OCI-LY3 (cell line): ENCODE results near the gene C17orf50.

Experiments used
- H2AFZ ChIP-seq: fragments of 200-600, 300-600 bp; shearing (Covaris generic); 2 replicates; pipeline ENCODE4 v1.6.0; 2014; ENCODE audit warnings: antibody characterized with exemption, low read depth, low read length
- H3K27ac ChIP-seq: fragments of 200-600, 300-600 bp; sonication (generic); 2 replicates; pipeline ENCODE4 v1.5.1; 2014; ENCODE audit warnings: mild to moderate bottlenecking, low read length, moderate library complexity, mixed read lengths
- H3K27me3 ChIP-seq: fragments of 200-600, 300-600 bp; sonication (generic); 2 replicates; pipeline ENCODE4 v1.6.1; 2014; ENCODE audit warnings: low read depth, low read length, mixed read lengths
- H3K36me3 ChIP-seq: fragments of 200-600, 300-600 bp; sonication (generic); replicated peaks from 2 replicates; pipeline ENCODE3; 2014; ENCODE audit warnings: low read depth, low read length, mixed read lengths
- H3K4me1 ChIP-seq: fragments of 300-600, 200-600 bp; sonication (generic); 2 replicates; pipeline ENCODE4 v1.6.1; 2014; ENCODE audit warnings: low read length, mixed read lengths
- H3K4me2 ChIP-seq: fragments of 200-600, 300-600 bp; sonication (generic); 2 replicates; pipeline ENCODE4 v1.6.1; 2014; ENCODE audit warnings: low read length, mixed read lengths
- H3K4me3 ChIP-seq: fragments of 300-600, 200-600 bp; sonication (generic); 2 replicates; pipeline ENCODE4 v1.5.1; 2014; ENCODE audit warnings: antibody characterized with exemption, mild to moderate bottlenecking, low read length, moderate library complexity
- H3K79me2 ChIP-seq: fragments of 300-600, 200-600 bp; shearing (Covaris generic); 2 replicates; pipeline ENCODE4 v1.6.1; 2014; ENCODE audit warnings: mild to moderate bottlenecking, low read length, mixed read lengths
- H3K9ac ChIP-seq: fragments of 300-600, 200-600 bp; shearing (Covaris generic); 2 replicates; pipeline ENCODE4 v1.6.0; 2014; ENCODE audit warnings: mild to moderate bottlenecking, low read length, moderate library complexity
- H3K9me3 ChIP-seq: fragments of 200-600, 300-600 bp; shearing (Covaris generic); 2 replicates; pipeline ENCODE4 v1.6.1; 2014; ENCODE audit warnings: low read length, mixed read lengths; ENCODE audit not compliant: insufficient read depth
- H4K20me1 ChIP-seq: fragments of 200-600, 300-600 bp; sonication (generic); 2 replicates; pipeline ENCODE4 v1.6.1; 2016; ENCODE audit warnings: low read length, mixed read lengths; ENCODE audit not compliant: insufficient read depth
- CTCF ChIP-seq: fragments of 200-600, 300-600 bp; sonication (generic); IDR thresholded peaks from 2 replicates; pipeline ENCODE4 v1.5.1; 2014; ENCODE audit warnings: antibody characterized with exemption, low read length, low read depth
- EZH2phosphoT487 ChIP-seq: fragments of 200-600 bp; shearing (Covaris generic); IDR thresholded peaks from 2 replicates; pipeline ENCODE4 v1.6.1; 2018; ENCODE audit warnings: antibody characterized with exemption, mixed run types, low read depth

Gene C17orf50

GRCh38 chr17:35760587-35760986 is at the start of gene C17orf50:
C17orf50 (plus strand) TSS chr17:35760887; CDS start chr17:35760942, 55 bp downstream.
- no peak within 1 kb of the TSS for H3K9ac ChIP-seq

GRCh38 chr17:35710950-35711349 is 49.7 kb upstream of the C17orf50 start:
- Histone ChIP-seq H3K36me3 (peaks cover 8% of the 10 kb centered on the region), H2AFZ (no peak overlapping the region), H3K9me3 (no peaks in the 10 kb centered on the region), H3K4me3 (no peak overlapping the region), H3K79me2 (no peaks in the 10 kb centered on the region), H3K27me3 (no peaks in the 10 kb centered on the region), H3K4me2 (no peak overlapping the region), H3K9ac (no peak overlapping the region), H3K27ac (no peak overlapping the region), H4K20me1 (no peaks in the 10 kb centered on the region), H3K4me1 (peaks cover 6% of the 10 kb centered on the region; the same call in 1 of the 2 replicates)
- no peak for TF ChIP-seq EZH2phosphoT487

More at GRCh38 chr17:35760587-35760986, at the start of gene C17orf50:
- Histone ChIP-seq H3K79me2 (no peaks in the 10 kb centered on the region), H3K9me3 (no peaks in the 10 kb centered on the region), H3K4me2 (no peak within 1 kb of the TSS), H2AFZ (no peak within 1 kb of the TSS), H3K27me3 (peaks cover 10% of the 10 kb centered on the region; the same call in 1 of the 2 replicates), H3K4me1 (peaks cover 18% of the 10 kb centered on the region), H3K4me3 (no peak within 1 kb of the TSS), H4K20me1 (no peaks in the 10 kb centered on the region), H3K36me3 (no peaks in the 10 kb centered on the region), H3K27ac (no peak within 1 kb of the TSS)
- no peak for TF ChIP-seq EZH2phosphoT487
- TF ChIP-seq CTCF: no peak

- peaks cover 4% of the 10 kb centered on the region; the same call in 1 of the 2 replicates for H4K20me1 ChIP-seq
- H3K36me3 ChIP-seq: peaks cover 8% of the 10 kb centered on the region
- no peak overlapping the region for H3K27ac ChIP-seq
- no peak overlapping the region for H3K9ac ChIP-seq
- no peaks in the 10 kb centered on the region for H3K79me2 ChIP-seq
- no peaks in the 10 kb centered on the region for H3K27me3 ChIP-seq
- no peak overlapping the region for H3K4me3 ChIP-seq
- no peaks in the 10 kb centered on the region for H3K9me3 ChIP-seq
- peaks cover 6% of the 10 kb centered on the region; the same call in 1 of the 2 replicates for H3K4me1 ChIP-seq
- no peak overlapping the region for H3K4me2 ChIP-seq
- no peak overlapping the region for H2AFZ ChIP-seq
- no peak for TF ChIP-seq EZH2phosphoT487
These were observed 47.5 kb upstream of the C17orf50 start for GRCh38 chr17:35713069-35713728.

GRCh38 chr17:35714988-35715387 is 45.7 kb upstream of the C17orf50 start:
- no peak overlapping the region for H2AFZ ChIP-seq
- H3K4me1 ChIP-seq: no peaks in the 10 kb centered on the region
- H3K36me3 ChIP-seq: peaks cover 11% of the 10 kb centered on the region
- no peak overlapping the region for H3K27ac ChIP-seq
- TF ChIP-seq CTCF (no peak), EZH2phosphoT487 (no peak)
- no peaks in the 10 kb centered on the region for H3K79me2 ChIP-seq
- H3K9me3 ChIP-seq: no peaks in the 10 kb centered on the region
- H4K20me1 ChIP-seq: peaks cover 4% of the 10 kb centered on the region; the same call in 1 of the 2 replicates
- H3K9ac ChIP-seq: no peak overlapping the region
- H3K4me3 ChIP-seq: no peak overlapping the region
- no peak overlapping the region for H3K4me2 ChIP-seq
- no peaks in the 10 kb centered on the region for H3K27me3 ChIP-seq

- no peak overlapping the region for H3K27ac ChIP-seq
These were observed 45.3 kb upstream of the C17orf50 start for GRCh38 chr17:35715416-35715815.

More at GRCh38 chr17:35715416-35715815, 45.3 kb upstream of the C17orf50 start:
- TF ChIP-seq CTCF (no peak), EZH2phosphoT487 (no peak)
- no peak overlapping the region for H3K9ac ChIP-seq
- H3K4me2 ChIP-seq: no peak overlapping the region
- peaks cover 4% of the 10 kb centered on the region; the same call in 1 of the 2 replicates for H4K20me1 ChIP-seq
- no peak overlapping the region for H2AFZ ChIP-seq
- no peaks in the 10 kb centered on the region for H3K79me2 ChIP-seq
- H3K4me1 ChIP-seq: no peaks in the 10 kb centered on the region
- no peaks in the 10 kb centered on the region for H3K27me3 ChIP-seq
- no peak overlapping the region for H3K4me3 ChIP-seq
- no peaks in the 10 kb centered on the region for H3K9me3 ChIP-seq
- peaks cover 10% of the 10 kb centered on the region for H3K36me3 ChIP-seq
